ENCODE measurements around the gene PSMD8.
"Not testable (repeated sequence)": the region's sequence is repeated elsewhere in the genome, so short reads cannot be mapped to it uniquely, and the experiment has no call there.

The PSMD8 gene

GRCh38 chr19:38336638-38337359, 37.6 kb upstream of the PSMD8 start:
- no peak for TF ChIP-seq CTCF (IDR thresholded peaks at IDR 0.05; ENCODE audit: borderline replicate concordance, insufficient read depth, low read depth, low read length)
- peak overlapping the region; percentile 72 for H3K4me3 ChIP-seq (ENCODE audit: low read depth, low read length)

GRCh38 chr19:38337360-38337653, 37.1 kb upstream of the PSMD8 start:
- peak overlapping the region; percentile 46 for H3K4me3 ChIP-seq (ENCODE audit: low read depth, low read length)
- no peak for TF ChIP-seq CTCF (IDR thresholded peaks at IDR 0.05; ENCODE audit: borderline replicate concordance, insufficient read depth, low read depth, low read length)

GRCh38 chr19:38339011-38339410, 35.4 kb upstream of the PSMD8 start:
- H3K4me3 ChIP-seq (ENCODE audit: low read depth, low read length) = not testable (repeated sequence)

- no peak overlapping the region for H3K4me3 ChIP-seq (ENCODE audit: low read depth, low read length)
- TF ChIP-seq CTCF (IDR thresholded peaks at IDR 0.05; ENCODE audit: borderline replicate concordance, insufficient read depth, low read depth, low read length) = no peak
Observed at GRCh38 chr19:38340927-38341326, 33.4 kb upstream of the PSMD8 start.

- no peak for TF ChIP-seq CTCF (IDR thresholded peaks at IDR 0.05; ENCODE audit: borderline replicate concordance, insufficient read depth, low read depth, low read length)
- H3K4me3 ChIP-seq (ENCODE audit: low read depth, low read length) = no peak overlapping the region
Observed at GRCh38 chr19:38346837-38347236, 27.5 kb upstream of the PSMD8 start.

- H3K4me3 ChIP-seq (ENCODE audit: low read depth, low read length) = no peak overlapping the region
- TF ChIP-seq CTCF (IDR thresholded peaks at IDR 0.05; ENCODE audit: borderline replicate concordance, insufficient read depth, low read depth, low read length) = no peak
Observed at GRCh38 chr19:38350883-38351282, 23.5 kb upstream of the PSMD8 start.

- TF ChIP-seq CTCF (IDR thresholded peaks at IDR 0.05; ENCODE audit: borderline replicate concordance, insufficient read depth, low read depth, low read length) = no peak
- H3K4me3 ChIP-seq (ENCODE audit: low read depth, low read length) = no peak overlapping the region
Observed at GRCh38 chr19:38351865-38352395, 22.4 kb upstream of the PSMD8 start.

Data from GM12875 (cell line).